GM12878 (cell line): ENCODE measurements around the gene MICB. TPM values are rescaled to one million over a fixed set of nuclear protein-coding genes. Genes with fewer than 3 reads are reported as not detected.
A peak's percentile ranks its signal among the peaks of the same experiment; 100 is the strongest.

Experiments
- ATF7 ChIP-seq: fragments of 450-650 bp; IDR thresholded peaks from 2 replicates; pipeline ENCODE4 v1.6.1; 2016; ENCODE audit warnings: low read depth, mild to moderate bottlenecking
- CBX3 ChIP-seq: fragments of 200-600 bp; sonication (generic); IDR thresholded peaks from 2 replicates; pipeline ENCODE4 v1.6.1; 2016; ENCODE audit warnings: low read depth, borderline replicate concordance
- CREB1 ChIP-seq: IDR thresholded peaks from 2 replicates; pipeline ENCODE4 v1.6.1; 2012; ENCODE audit warnings: low read depth, mild to moderate bottlenecking, inconsistent platforms
- CREM ChIP-seq: IDR thresholded peaks from 2 replicates; pipeline ENCODE4 v1.6.1; 2014; ENCODE audit warnings: antibody characterized with exemption, low read depth
- EGR1 ChIP-seq, 2 experiments: IDR thresholded peaks; 1 replicate in 1 of 2; 2 replicates in 1 of 2; pipeline ENCODE4 v1.6.1; 2011 to 2012; ENCODE audit warnings: low read depth in 2 of 2, low read length in 2 of 2, borderline replicate concordance in 1 of 2, mild to moderate bottlenecking in 1 of 2, moderate library complexity in 1 of 2
- ESRRA ChIP-seq: IDR thresholded peaks from 2 replicates; pipeline ENCODE4 v1.6.1; 2012; ENCODE audit warnings: mild to moderate bottlenecking, low read length, improper control_type of control experiment
- ETV6 ChIP-seq, 2 experiments: fragments of 450-650 bp in 1 of 2; IDR thresholded peaks in 1 of 2; conservative IDR thresholded peaks in 1 of 2; 2 replicates each; pipeline ENCODE4 v1.6.1; 2014; ENCODE audit warnings: antibody characterized with exemption in 1 of 2, borderline replicate concordance in 1 of 2, low read depth in 1 of 2, mild to moderate bottlenecking in 1 of 2, moderate library complexity in 1 of 2
- FOXM1 ChIP-seq: IDR thresholded peaks from 2 replicates; pipeline ENCODE4 v1.6.1; 2012; ENCODE audit warnings: low read depth, mild to moderate bottlenecking, inconsistent platforms, low read length, moderate library complexity
- GATAD2B ChIP-seq: fragments of 450-650 bp; conservative IDR thresholded peaks from 2 replicates; pipeline ENCODE4 v1.6.1; 2017; ENCODE audit warnings: low read depth, mild to moderate bottlenecking, moderate library complexity
- HDAC6 ChIP-seq: fragments of 200-600 bp; sonication (generic); IDR thresholded peaks from one replicate; pipeline ENCODE4 v1.8.0; 2017; ENCODE audit warnings: antibody characterized with exemption; ENCODE audit not compliant: unreplicated experiment
- KAT2A ChIP-seq: conservative IDR thresholded peaks from 2 replicates; pipeline ENCODE4 v1.6.1; 2011; ENCODE audit warnings: low read depth, low read length; ENCODE audit not compliant: control insufficient read depth
- MEF2B ChIP-seq: fragments of 450-650 bp; IDR thresholded peaks from 2 replicates; pipeline ENCODE4 v1.6.1; 2018; ENCODE audit warnings: mild to moderate bottlenecking, moderate library complexity; ENCODE audit not compliant: partially characterized antibody, poor library complexity, severe bottlenecking
- MYC ChIP-seq: IDR thresholded peaks from 2 replicates; pipeline ENCODE4 v1.6.1; 2011; ENCODE audit warnings: mild to moderate bottlenecking, low read length, moderate library complexity, inconsistent platforms; ENCODE audit not compliant: insufficient read depth, insufficient replicate concordance, insufficient read length, severe bottlenecking
- PAX5 ChIP-seq: IDR thresholded peaks from 2 replicates; pipeline ENCODE4 v1.6.1; 2011; ENCODE audit warnings: low read depth, low read length, borderline replicate concordance
- POLR2AphosphoS5 ChIP-seq: IDR thresholded peaks from 2 replicates; pipeline ENCODE4 v1.6.1; 2011; ENCODE audit warnings: mild to moderate bottlenecking, low read length, inconsistent platforms
- RBBP5 ChIP-seq: fragments of 200-600 bp; sonication (generic); conservative IDR thresholded peaks from 2 replicates; pipeline ENCODE4 v1.6.1; 2016
- RFX5 ChIP-seq: IDR thresholded peaks from 2 replicates; pipeline ENCODE4 v1.6.1; 2011; ENCODE audit warnings: low read depth, low read length, improper control_type of control experiment
- TARDBP ChIP-seq: IDR thresholded peaks from 2 replicates; pipeline ENCODE4 v1.6.1; 2016; ENCODE audit warnings: borderline replicate concordance
- TCF7 ChIP-seq: IDR thresholded peaks from 2 replicates; pipeline ENCODE4 v1.6.1; 2014; ENCODE audit warnings: antibody characterized with exemption, borderline replicate concordance
- YY1 ChIP-seq: IDR thresholded peaks from 2 replicates; pipeline ENCODE4 v1.6.1; 2011; ENCODE audit warnings: low read depth, mild to moderate bottlenecking, low read length
- ZNF217 ChIP-seq: fragments of 450-650 bp; IDR thresholded peaks from 2 replicates; pipeline ENCODE4 v1.6.1; 2017; ENCODE audit warnings: antibody characterized with exemption, mild to moderate bottlenecking
- ZNF274 ChIP-seq: IDR thresholded peaks from one replicate; pipeline ENCODE4 v1.8.0; 2011; ENCODE audit not compliant: insufficient read length, insufficient read depth
- polyA plus RNA-seq, 11 experiments: library from polyadenylated mRNA; depleted of rRNA in 4 of 11; unstranded in 6 of 11; stranded (reverse) in 5 of 11; fragments of >200 nt; fragmentation: Nextera tagmentation in 4 of 11; fragmentation: Illumina TruSeq in 1 of 11; extraction: Ambion mirVana in 4 of 11; extraction: Trizol in 1 of 11; gene quantifications; 1 replicate in 1 of 11; 2 replicates in 10 of 11; pipeline versions ENCODE4 v1.2.1 to v1.2.3, GENCODE V29; 2011 to 2016; ENCODE audit warnings: inconsistent platforms in 2 of 11, missing spikeins in 2 of 11, low read depth in 1 of 11
- total RNA-seq, 4 experiments: library from RNA; depleted of rRNA in 3 of 4; stranded (reverse); fragments of >200 nt in 3 of 4; fragmentation: Illumina TruSeq in 1 of 4; extraction: Trizol in 1 of 4; gene quantifications; 2 replicates each; pipeline versions ENCODE4 v1.2.1 to v1.2.3, GENCODE V29; 2013 to 2021
- TF ChIP-seq, protein P1 (sequence below): fragments of 450-650 bp; IDR thresholded peaks from 2 replicates; pipeline ENCODE4 v1.6.1; 2017; ENCODE audit warnings: mild to moderate bottlenecking, moderate library complexity
- TF ChIP-seq, protein P2 (sequence below): fragments of 150-350 bp; IDR thresholded peaks from 2 replicates; pipeline ENCODE4 v1.6.1; 2016; ENCODE audit warnings: low read depth, low read length

The MICB gene
- total and polyA plus RNA-seq, 10 of the 15 experiments (the other 5 are each of a cell fraction or from before 2014, with no cell fraction given) = 9.0 to 37.1 (median 17.8) TPM

DNA sequence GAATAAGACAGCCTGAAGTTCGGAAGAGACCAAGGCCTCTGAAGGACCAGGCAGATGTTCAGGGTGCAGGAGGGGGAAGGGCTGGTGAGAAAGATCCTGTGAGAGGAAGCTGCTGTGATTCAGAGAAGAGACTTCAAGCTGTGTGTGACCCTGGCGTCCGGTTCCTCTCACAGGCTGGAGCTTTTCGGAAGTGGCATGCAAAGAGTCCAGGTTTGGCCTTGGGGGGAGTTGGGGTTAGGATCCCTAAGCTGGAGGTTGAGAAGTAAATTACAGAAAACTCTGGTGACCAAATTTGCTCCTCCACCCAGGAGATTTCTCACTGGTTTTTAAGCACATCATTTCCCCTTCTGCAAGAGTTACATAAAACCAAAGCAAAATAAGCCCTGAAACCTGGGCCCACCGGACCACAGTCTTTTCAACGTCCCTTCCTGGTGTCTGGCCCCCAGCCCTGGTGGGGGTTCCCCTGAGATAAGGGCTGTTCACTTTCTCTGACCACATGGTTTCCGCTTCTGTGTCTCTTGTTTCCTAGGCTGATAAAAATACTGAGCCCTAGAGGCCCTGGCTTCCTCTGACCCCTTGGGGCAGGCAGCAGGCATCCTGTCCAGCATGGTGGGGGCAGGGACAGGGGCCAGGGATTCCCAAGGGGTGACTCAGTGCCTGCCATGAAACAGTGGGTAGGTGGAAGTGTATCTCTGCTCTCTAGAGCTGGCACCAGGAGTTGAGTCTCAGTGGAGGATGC is 62.2 kb downstream of the MICB start (continued):
- TF ChIP-seq, protein P1, sequence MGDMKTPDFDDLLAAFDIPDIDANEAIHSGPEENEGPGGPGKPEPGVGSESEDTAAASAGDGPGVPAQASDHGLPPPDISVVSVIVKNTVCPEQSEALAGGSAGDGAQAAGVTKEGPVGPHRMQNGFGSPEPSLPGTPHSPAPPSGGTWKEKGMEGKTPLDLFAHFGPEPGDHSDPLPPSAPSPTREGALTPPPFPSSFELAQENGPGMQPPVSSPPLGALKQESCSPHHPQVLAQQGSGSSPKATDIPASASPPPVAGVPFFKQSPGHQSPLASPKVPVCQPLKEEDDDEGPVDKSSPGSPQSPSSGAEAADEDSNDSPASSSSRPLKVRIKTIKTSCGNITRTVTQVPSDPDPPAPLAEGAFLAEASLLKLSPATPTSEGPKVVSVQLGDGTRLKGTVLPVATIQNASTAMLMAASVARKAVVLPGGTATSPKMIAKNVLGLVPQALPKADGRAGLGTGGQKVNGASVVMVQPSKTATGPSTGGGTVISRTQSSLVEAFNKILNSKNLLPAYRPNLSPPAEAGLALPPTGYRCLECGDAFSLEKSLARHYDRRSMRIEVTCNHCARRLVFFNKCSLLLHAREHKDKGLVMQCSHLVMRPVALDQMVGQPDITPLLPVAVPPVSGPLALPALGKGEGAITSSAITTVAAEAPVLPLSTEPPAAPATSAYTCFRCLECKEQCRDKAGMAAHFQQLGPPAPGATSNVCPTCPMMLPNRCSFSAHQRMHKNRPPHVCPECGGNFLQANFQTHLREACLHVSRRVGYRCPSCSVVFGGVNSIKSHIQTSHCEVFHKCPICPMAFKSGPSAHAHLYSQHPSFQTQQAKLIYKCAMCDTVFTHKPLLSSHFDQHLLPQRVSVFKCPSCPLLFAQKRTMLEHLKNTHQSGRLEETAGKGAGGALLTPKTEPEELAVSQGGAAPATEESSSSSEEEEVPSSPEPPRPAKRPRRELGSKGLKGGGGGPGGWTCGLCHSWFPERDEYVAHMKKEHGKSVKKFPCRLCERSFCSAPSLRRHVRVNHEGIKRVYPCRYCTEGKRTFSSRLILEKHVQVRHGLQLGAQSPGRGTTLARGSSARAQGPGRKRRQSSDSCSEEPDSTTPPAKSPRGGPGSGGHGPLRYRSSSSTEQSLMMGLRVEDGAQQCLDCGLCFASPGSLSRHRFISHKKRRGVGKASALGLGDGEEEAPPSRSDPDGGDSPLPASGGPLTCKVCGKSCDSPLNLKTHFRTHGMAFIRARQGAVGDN = 0 out of 2 replicates have a peak, but pooled peaks have one; percentile 22
- TF ChIP-seq EGR1 (IDR thresholded peaks at IDR 0.05; ENCODE audit: borderline replicate concordance in 1 of 2, low read depth in 2 of 2, low read length in 2 of 2) (peak in 1 of 2 experiments; percentile 64; a peak in 2 of 3 replicates), CREM (peak; percentile 78; the same call in 1 of the 2 replicates), ZNF274 (no peak), RFX5 (no peak), GATAD2B (peak; percentile 58; the same call in 1 of the 2 replicates), FOXM1 (peak; percentile 81; the same call in 1 of the 2 replicates), MYC (no peak), RBBP5 (no peak), ATF7 (peak; percentile 64), CREB1 (no peak; the same call in 1 of the 2 replicates), TCF7 (no peak), TARDBP (no peak), ZNF217 (no peak), KAT2A (no peak), MEF2B (peak; percentile 86), POLR2AphosphoS5 (peak; percentile 52), HDAC6 (no peak), PAX5 (peak; percentile 85; the same call in 1 of the 2 replicates), CBX3 (no peak), YY1 (peak; percentile 46; the same call in 1 of the 2 replicates), ESRRA (no peak), ETV6 (conservative IDR thresholded peaks at IDR 0.05 in 1 of 2, IDR thresholded peaks at IDR 0.05 in 1 of 2; ENCODE audit: borderline replicate concordance in 1 of 2, low read depth in 1 of 2) (peak in 1 of 2 experiments; percentile 99; a peak in 2 of 4 replicates)
- TF ChIP-seq, protein P2, sequence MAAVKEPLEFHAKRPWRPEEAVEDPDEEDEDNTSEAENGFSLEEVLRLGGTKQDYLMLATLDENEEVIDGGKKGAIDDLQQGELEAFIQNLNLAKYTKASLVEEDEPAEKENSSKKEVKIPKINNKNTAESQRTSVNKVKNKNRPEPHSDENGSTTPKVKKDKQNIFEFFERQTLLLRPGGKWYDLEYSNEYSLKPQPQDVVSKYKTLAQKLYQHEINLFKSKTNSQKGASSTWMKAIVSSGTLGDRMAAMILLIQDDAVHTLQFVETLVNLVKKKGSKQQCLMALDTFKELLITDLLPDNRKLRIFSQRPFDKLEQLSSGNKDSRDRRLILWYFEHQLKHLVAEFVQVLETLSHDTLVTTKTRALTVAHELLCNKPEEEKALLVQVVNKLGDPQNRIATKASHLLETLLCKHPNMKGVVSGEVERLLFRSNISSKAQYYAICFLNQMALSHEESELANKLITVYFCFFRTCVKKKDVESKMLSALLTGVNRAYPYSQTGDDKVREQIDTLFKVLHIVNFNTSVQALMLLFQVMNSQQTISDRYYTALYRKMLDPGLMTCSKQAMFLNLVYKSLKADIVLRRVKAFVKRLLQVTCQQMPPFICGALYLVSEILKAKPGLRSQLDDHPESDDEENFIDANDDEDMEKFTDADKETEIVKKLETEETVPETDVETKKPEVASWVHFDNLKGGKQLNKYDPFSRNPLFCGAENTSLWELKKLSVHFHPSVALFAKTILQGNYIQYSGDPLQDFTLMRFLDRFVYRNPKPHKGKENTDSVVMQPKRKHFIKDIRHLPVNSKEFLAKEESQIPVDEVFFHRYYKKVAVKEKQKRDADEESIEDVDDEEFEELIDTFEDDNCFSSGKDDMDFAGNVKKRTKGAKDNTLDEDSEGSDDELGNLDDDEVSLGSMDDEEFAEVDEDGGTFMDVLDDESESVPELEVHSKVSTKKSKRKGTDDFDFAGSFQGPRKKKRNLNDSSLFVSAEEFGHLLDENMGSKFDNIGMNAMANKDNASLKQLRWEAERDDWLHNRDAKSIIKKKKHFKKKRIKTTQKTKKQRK = no peak
